Stomach smooth muscle (tissue), 2 donors: ENCODE results near the gene CTNNA2.

Experiments used
- H3K27ac ChIP-seq: one replicate; pipeline ENCODE4 v1.7.0; 2013; ENCODE audit warnings: mild to moderate bottlenecking, low read length, inconsistent platforms
- H3K27me3 ChIP-seq, 2 donors: one replicate each; pipeline ENCODE4 v1.7.0; 2013; ENCODE audit warnings: low read length in 2 of 2; ENCODE audit not compliant: insufficient read depth in 2 of 2, control insufficient read depth in 1 of 2
- H3K36me3 ChIP-seq, 2 donors: one replicate each; pipeline ENCODE4 v1.7.0; 2013; ENCODE audit warnings: low read length in 2 of 2; ENCODE audit not compliant: control insufficient read depth in 2 of 2, insufficient read depth in 2 of 2
- H3K4me1 ChIP-seq: one replicate; pipeline ENCODE4 v1.7.0; 2013; ENCODE audit warnings: low read length; ENCODE audit not compliant: control insufficient read depth, insufficient read depth
- H3K4me3 ChIP-seq, 2 donors: one replicate each; pipeline ENCODE4 v1.7.0; 2013; ENCODE audit warnings: low read length in 2 of 2
- H3K9ac ChIP-seq, 2 donors: one replicate each; pipeline ENCODE4 v1.7.0; 2013; ENCODE audit warnings: low read length in 2 of 2, mild to moderate bottlenecking in 1 of 2
- H3K9me3 ChIP-seq, 2 donors: one replicate each; pipeline ENCODE4 v1.7.0; 2013; ENCODE audit warnings: low read length in 2 of 2; ENCODE audit not compliant: control insufficient read depth in 2 of 2
- donor health status: healthy.
- donor health status: Pancreatic carcinoma.

CTNNA2 gene

GRCh38 chr2:80329491-80329890 lies 816.6 kb downstream of the CTNNA2 start:
- H3K27ac ChIP-seq = no peak overlapping the region
- H3K9me3 ChIP-seq = no peaks in the 10 kb centered on the region
- H3K36me3 ChIP-seq = no peaks in the 10 kb centered on the region
- H3K4me1 ChIP-seq = no peaks in the 10 kb centered on the region
- no peak overlapping the region for H3K9ac ChIP-seq
- H3K27me3 ChIP-seq = no peaks in the 10 kb centered on the region
- H3K4me3 ChIP-seq = no peak overlapping the region

- Histone ChIP-seq H3K9ac (no peak overlapping the region), H3K4me1 (no peaks in the 10 kb centered on the region), H3K27me3 (no peaks in the 10 kb centered on the region), H3K9me3 (no peaks in the 10 kb centered on the region), H3K4me3 (no peak overlapping the region), H3K27ac (no peak overlapping the region), H3K36me3 (no peaks in the 10 kb centered on the region)
These were observed 817.9 kb downstream of the CTNNA2 start for GRCh38 chr2:80330527-80331450.

- Histone ChIP-seq H3K4me1 (no peaks in the 10 kb centered on the region), H3K4me3 (no peak overlapping the region), H3K27ac (no peak overlapping the region), H3K27me3 (no peaks in the 10 kb centered on the region), H3K9me3 (no peaks in the 10 kb centered on the region), H3K36me3 (no peaks in the 10 kb centered on the region), H3K9ac (no peak overlapping the region)
These were observed 821.0 kb downstream of the CTNNA2 start for GRCh38 chr2:80333886-80334285.

- Histone ChIP-seq H3K36me3 (no peaks in the 10 kb centered on the region), H3K4me1 (no peaks in the 10 kb centered on the region)
These were observed 822.6 kb downstream of the CTNNA2 start for GRCh38 chr2:80335411-80335810.

GRCh38 chr2:80338794-80339193 lies 825.9 kb downstream of the CTNNA2 start:
- Histone ChIP-seq H3K9ac (no peak overlapping the region), H3K4me3 (no peak overlapping the region), H3K4me1 (no peaks in the 10 kb centered on the region), H3K27ac (no peak overlapping the region), H3K36me3 (no peaks in the 10 kb centered on the region), H3K9me3 (no peaks in the 10 kb centered on the region), H3K27me3 (no peaks in the 10 kb centered on the region)

More at GRCh38 chr2:80335411-80335810, 822.6 kb downstream of the CTNNA2 start:
- no peaks in the 10 kb centered on the region for H3K9me3 ChIP-seq
- H3K4me3 ChIP-seq = no peak overlapping the region
- H3K27me3 ChIP-seq = no peaks in the 10 kb centered on the region
- no peak overlapping the region for H3K9ac ChIP-seq
- no peak overlapping the region for H3K27ac ChIP-seq

- Histone ChIP-seq H3K9ac (no peak overlapping the region), H3K4me3 (no peak overlapping the region), H3K27me3 (no peaks in the 10 kb centered on the region), H3K27ac (no peak overlapping the region), H3K36me3 (no peaks in the 10 kb centered on the region), H3K4me1 (no peaks in the 10 kb centered on the region), H3K9me3 (no peaks in the 10 kb centered on the region)
These were observed 827.2 kb downstream of the CTNNA2 start for GRCh38 chr2:80340022-80340421.

- no peak overlapping the region for H3K9ac ChIP-seq
- H3K4me1 ChIP-seq = no peaks in the 10 kb centered on the region
- H3K27me3 ChIP-seq = no peaks in the 10 kb centered on the region
- H3K36me3 ChIP-seq = no peaks in the 10 kb centered on the region
- no peak overlapping the region for H3K27ac ChIP-seq
- no peaks in the 10 kb centered on the region for H3K9me3 ChIP-seq
- H3K4me3 ChIP-seq = no peak overlapping the region
These were observed 835.2 kb downstream of the CTNNA2 start for GRCh38 chr2:80348078-80348477.

GRCh38 chr2:80348953-80349352 lies 836.1 kb downstream of the CTNNA2 start:
- Histone ChIP-seq H3K27ac (no peak overlapping the region), H3K36me3 (no peaks in the 10 kb centered on the region), H3K9ac (no peak overlapping the region), H3K4me1 (no peaks in the 10 kb centered on the region), H3K27me3 (no peaks in the 10 kb centered on the region), H3K4me3 (no peak overlapping the region), H3K9me3 (no peaks in the 10 kb centered on the region)

GRCh38 chr2:80351231-80351630 lies 838.4 kb downstream of the CTNNA2 start:
- no peaks in the 10 kb centered on the region for H3K36me3 ChIP-seq
- H3K27ac ChIP-seq = no peak overlapping the region
- no peaks in the 10 kb centered on the region for H3K4me1 ChIP-seq
- H3K4me3 ChIP-seq = no peak overlapping the region
- no peaks in the 10 kb centered on the region for H3K9me3 ChIP-seq
- no peaks in the 10 kb centered on the region for H3K27me3 ChIP-seq
- no peak overlapping the region for H3K9ac ChIP-seq

- H3K9me3 ChIP-seq = no peaks in the 10 kb centered on the region
- no peak overlapping the region for H3K9ac ChIP-seq
- no peak overlapping the region for H3K27ac ChIP-seq
- H3K4me1 ChIP-seq = no peaks in the 10 kb centered on the region
- no peaks in the 10 kb centered on the region for H3K36me3 ChIP-seq
- no peak overlapping the region for H3K4me3 ChIP-seq
- no peaks in the 10 kb centered on the region for H3K27me3 ChIP-seq
These were observed 842.0 kb downstream of the CTNNA2 start for GRCh38 chr2:80354858-80355257.

- Histone ChIP-seq H3K27me3 (no peaks in the 10 kb centered on the region), H3K9ac (no peak overlapping the region), H3K36me3 (no peaks in the 10 kb centered on the region), H3K4me3 (no peak overlapping the region), H3K4me1 (no peaks in the 10 kb centered on the region), H3K9me3 (no peaks in the 10 kb centered on the region), H3K27ac (no peak overlapping the region)
These were observed 849.1 kb downstream of the CTNNA2 start for GRCh38 chr2:80361904-80362303.
